Duodenal mucosa (tissue), 2 donors: ENCODE data around the gene SLC35B4.

Experiments
- H3K27ac ChIP-seq: one replicate; pipeline ENCODE4 v1.7.0; 2013; ENCODE audit warnings: low read depth, low read length
- H3K27me3 ChIP-seq, 2 donors: one replicate each; pipeline ENCODE4 v1.7.0; 2013; ENCODE audit warnings: low read length in 2 of 2, control low read depth in 1 of 2; ENCODE audit not compliant: insufficient read depth in 2 of 2, control insufficient read depth in 1 of 2
- H3K36me3 ChIP-seq, 2 donors: one replicate each; pipeline ENCODE4 v1.7.0; 2013; ENCODE audit warnings: low read length in 2 of 2, control low read depth in 1 of 2; ENCODE audit not compliant: insufficient read depth in 2 of 2, control insufficient read depth in 1 of 2
- H3K4me1 ChIP-seq, 2 donors: one replicate each; pipeline ENCODE4 v1.7.0; 2013; ENCODE audit warnings: low read length in 2 of 2, control low read depth in 1 of 2; ENCODE audit not compliant: insufficient read depth in 2 of 2, control insufficient read depth in 1 of 2
- H3K4me3 ChIP-seq, 2 donors: one replicate each; pipeline ENCODE4 v1.7.0; 2013; ENCODE audit warnings: low read length in 2 of 2, low read depth in 1 of 2
- H3K9ac ChIP-seq, 2 donors: one replicate each; pipeline ENCODE4 v1.7.0; 2013; ENCODE audit warnings: low read length in 2 of 2, low read depth in 1 of 2
- H3K9me3 ChIP-seq, 2 donors: one replicate each; pipeline ENCODE4 v1.7.0; 2013; ENCODE audit warnings: low read length in 2 of 2, control low read depth in 1 of 2; ENCODE audit not compliant: control insufficient read depth in 1 of 2

SLC35B4 gene

DNA sequence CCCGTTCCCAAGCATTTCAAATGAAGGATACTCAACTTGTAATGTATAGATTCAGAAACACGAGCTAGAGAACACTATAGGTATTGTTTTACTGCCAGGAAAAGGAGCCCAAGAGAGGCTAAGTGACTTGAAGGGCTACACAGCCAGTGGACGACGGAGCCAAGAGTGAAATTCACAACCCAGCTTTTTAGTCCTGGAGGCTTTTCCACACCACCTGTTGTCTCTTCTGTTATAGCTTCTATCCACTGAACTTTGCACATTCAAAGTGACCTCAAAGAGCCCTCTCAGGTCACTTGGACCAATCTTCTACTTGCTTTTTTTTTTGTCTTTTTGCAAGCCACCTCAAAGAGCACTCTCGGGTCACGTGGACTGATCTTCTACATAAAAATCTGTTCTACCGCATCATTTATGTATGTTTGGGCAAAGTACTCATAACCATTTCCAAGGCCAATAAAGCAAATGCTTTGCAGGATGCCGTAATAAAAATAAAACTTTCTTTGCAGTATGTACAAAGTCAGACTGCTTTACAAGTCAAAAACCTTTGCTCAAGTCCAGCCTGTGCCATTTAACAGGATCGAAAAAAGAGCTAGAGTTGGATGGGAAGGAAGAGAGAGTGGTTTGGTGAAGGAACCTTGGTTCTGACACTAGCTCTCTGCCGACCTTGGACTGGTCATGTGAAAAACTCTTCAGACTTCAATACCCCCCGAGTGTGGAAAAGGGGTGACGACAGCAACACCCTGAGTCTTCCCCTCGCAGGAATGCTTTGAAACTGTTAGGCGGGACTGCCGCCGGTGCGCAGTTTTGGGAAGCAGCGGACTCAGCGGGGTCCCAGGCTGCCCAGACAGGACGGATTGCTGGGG, 821 bp downstream of the SLC35B4 start:
- Histone ChIP-seq H3K4me3 (peak overlapping the region; percentile 82 to 92), H3K27me3 (no peaks in the 10 kb centered on the region), H3K4me1 (peaks cover 13 to 14% of the 10 kb centered on the region in 2 donors), H3K36me3 (no peaks in the 10 kb centered on the region), H3K27ac (peak overlapping the region; percentile 53), H3K9me3 (no peaks in the 10 kb centered on the region), H3K9ac (peak overlapping the region; percentile 81 to 86)

DNA sequence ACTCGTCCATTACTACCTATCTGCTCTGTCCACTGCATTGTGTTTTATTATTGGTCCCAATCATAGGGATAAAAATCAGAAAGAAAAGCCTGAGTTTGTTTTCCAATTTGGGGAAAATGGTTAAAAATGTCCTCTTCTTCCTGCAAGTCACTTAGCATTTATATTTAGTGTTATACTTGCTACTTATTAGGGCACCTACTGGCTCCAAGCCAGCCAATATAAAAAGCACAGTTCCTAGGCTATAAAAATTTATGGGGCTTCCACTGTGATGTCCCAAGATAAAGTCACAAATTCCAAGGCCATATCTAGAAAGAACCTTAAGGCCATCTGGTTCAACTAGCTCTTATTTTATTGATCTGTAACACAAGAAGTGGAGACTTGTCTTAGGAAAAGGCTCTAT, 3.2 kb downstream of the SLC35B4 start:
- H3K27me3 ChIP-seq, result no peaks in the 10 kb centered on the region
- no peak overlapping the region for H3K27ac ChIP-seq
- H3K36me3 ChIP-seq, result peaks cover 0 to 3% of the 10 kb centered on the region in 2 donors
- H3K4me3 ChIP-seq, result no peak overlapping the region
- peaks cover 13 to 14% of the 10 kb centered on the region in 2 donors for H3K4me1 ChIP-seq
- H3K9me3 ChIP-seq, result no peaks in the 10 kb centered on the region
- H3K9ac ChIP-seq, result no peak overlapping the region

DNA sequence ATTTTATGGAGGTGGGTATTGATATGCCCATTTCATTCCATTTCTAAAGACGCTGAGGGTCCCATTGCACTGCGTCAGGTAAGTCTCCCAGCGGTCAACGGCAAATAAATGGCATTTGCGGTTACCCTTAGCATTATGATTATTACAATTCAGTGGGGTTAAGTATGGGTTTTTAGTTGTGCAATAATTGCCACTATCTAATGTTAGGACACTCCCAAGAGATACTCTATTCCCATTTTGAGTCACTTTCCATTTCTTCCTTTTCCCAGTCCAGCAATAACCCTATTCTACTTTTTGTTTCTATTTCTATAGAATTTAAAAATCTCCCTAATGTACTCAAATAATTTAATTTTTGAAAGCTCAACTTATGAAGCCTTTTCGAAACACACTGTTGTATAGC, 4.0 kb downstream of the SLC35B4 start:
- Histone ChIP-seq H3K36me3 (peaks cover 0 to 6% of the 10 kb centered on the region in 2 donors), H3K27ac (no peak overlapping the region), H3K27me3 (no peaks in the 10 kb centered on the region), H3K9me3 (no peaks in the 10 kb centered on the region), H3K9ac (no peak overlapping the region), H3K4me1 (peaks cover 13 to 14% of the 10 kb centered on the region in 2 donors), H3K4me3 (no peak overlapping the region)

DNA sequence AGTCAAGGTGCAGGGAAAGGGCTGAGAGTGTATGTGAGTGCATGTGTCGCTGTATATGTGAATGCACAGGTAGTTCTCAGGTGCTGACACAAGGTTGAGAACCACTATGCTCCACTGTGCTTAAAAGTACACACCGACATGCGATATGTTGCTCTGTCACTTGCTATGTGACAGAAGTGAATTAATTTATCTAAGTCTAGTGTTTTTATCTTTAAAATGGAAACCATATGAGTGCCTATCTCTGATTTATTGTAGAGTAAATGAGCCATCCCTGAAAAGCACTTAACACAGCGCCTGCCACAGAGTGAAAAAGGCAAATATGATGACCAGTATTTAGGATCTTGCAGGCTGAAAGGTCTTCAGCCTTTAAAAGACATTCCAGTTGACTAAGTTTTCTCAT, 4.9 kb downstream of the SLC35B4 start:
- Histone ChIP-seq H3K9ac (no peak overlapping the region), H3K4me1 (peaks cover 7 to 9% of the 10 kb centered on the region in 2 donors), H3K27me3 (no peaks in the 10 kb centered on the region), H3K4me3 (no peak overlapping the region), H3K27ac (no peak overlapping the region), H3K9me3 (no peaks in the 10 kb centered on the region), H3K36me3 (peaks cover 3 to 8% of the 10 kb centered on the region in 2 donors)

DNA sequence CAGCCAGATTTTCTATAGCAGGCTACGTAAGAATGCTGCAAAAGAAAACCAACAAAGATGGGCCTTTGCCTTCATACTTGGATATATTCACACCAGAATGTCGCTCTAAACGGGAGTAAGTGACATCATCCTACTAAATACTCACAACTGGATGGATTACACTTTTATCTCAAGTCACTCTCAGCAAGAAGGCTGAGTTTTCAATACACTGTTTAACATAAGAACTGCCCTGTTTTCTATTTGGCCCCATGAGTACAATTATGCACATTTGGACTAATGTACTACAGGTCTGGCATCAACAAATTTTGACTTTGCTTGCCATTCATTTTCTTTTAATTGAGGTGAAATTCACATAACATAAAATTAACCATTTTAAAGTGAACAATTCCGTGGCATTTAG, 8.2 kb downstream of the SLC35B4 start:
- no peaks in the 10 kb centered on the region for H3K27me3 ChIP-seq
- H3K4me3 ChIP-seq, result no peak overlapping the region
- H3K9ac ChIP-seq, result no peak overlapping the region
- no peaks in the 10 kb centered on the region for H3K4me1 ChIP-seq
- no peak overlapping the region for H3K27ac ChIP-seq
- H3K36me3 ChIP-seq, result peaks cover 3 to 27% of the 10 kb centered on the region in 2 donors
- H3K9me3 ChIP-seq, result no peaks in the 10 kb centered on the region

DNA sequence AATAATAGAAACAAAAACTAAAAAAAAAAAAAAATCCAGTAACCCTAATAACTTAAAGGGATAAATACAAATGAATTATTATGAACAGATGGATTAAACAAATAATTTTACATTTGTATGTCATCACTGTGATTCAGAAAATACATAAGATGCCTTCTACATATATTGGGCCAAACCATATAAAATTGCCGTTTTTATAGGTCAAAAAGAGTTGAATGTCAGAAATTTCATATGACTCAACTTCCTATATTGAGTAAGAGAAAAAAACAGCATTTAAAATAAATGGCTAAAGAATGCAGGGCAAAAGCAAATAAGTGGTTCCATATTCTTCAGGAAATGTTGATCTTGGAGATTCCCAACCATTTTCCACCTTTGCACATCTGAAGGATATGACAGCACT, 9.4 kb downstream of the SLC35B4 start:
- Histone ChIP-seq H3K27me3 (no peaks in the 10 kb centered on the region), H3K4me3 (no peak overlapping the region), H3K27ac (no peak overlapping the region), H3K36me3 (peaks cover 3 to 30% of the 10 kb centered on the region in 2 donors), H3K9me3 (no peaks in the 10 kb centered on the region), H3K9ac (no peak overlapping the region), H3K4me1 (no peaks in the 10 kb centered on the region)

DNA sequence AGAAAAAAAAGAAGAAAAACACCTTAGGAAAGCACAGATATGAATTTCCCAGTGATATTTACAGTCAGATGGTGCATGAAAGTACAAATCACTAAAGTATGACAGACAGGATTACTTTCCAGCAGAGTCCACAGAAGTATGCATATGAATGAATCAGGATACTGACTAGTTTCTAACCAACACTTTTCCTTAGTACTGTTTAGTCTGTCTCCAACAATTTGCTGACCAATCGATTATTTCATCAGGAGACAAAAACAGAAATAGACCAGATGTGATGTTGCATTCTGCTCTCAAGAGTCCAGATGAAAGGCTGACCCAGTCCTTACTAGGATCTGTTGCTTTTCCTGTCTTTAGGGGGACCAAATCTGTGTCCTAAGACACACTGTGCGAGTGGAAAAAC, 14.6 kb downstream of the SLC35B4 start:
- no peak overlapping the region for H3K9ac ChIP-seq
- H3K9me3 ChIP-seq, result no peaks in the 10 kb centered on the region
- H3K36me3 ChIP-seq, result peaks cover 17 to 44% of the 10 kb centered on the region in 2 donors
- H3K4me3 ChIP-seq, result no peak overlapping the region
- H3K27me3 ChIP-seq, result no peaks in the 10 kb centered on the region
- peaks cover 0 to 11% of the 10 kb centered on the region in 2 donors for H3K4me1 ChIP-seq
- H3K27ac ChIP-seq, result no peak overlapping the region

DNA sequence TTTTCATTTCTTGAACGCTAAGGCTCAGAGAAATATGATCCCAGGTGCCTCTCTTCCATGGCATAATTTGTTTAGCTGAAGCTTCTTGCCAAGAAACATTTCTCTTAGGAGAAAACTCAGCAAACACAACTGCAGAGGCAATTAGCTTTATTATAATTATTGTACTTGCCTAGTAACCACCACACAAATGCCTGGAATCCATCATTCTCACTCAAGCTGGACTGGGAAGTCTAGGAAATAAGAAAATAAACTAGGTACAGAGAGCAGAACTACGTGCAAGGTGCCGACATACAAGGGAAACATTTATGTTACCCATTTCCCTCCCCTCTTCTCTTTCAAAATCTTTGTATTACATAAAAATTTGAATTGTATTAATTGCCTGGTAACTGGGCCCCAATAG, 15.1 kb downstream of the SLC35B4 start:
- no peaks in the 10 kb centered on the region for H3K9me3 ChIP-seq
- H3K9ac ChIP-seq, result no peak overlapping the region
- H3K36me3 ChIP-seq, result peaks cover 17 to 43% of the 10 kb centered on the region in 2 donors
- no peaks in the 10 kb centered on the region for H3K27me3 ChIP-seq
- peaks cover 0 to 11% of the 10 kb centered on the region in 2 donors for H3K4me1 ChIP-seq
- H3K27ac ChIP-seq, result no peak overlapping the region
- no peak overlapping the region for H3K4me3 ChIP-seq

DNA sequence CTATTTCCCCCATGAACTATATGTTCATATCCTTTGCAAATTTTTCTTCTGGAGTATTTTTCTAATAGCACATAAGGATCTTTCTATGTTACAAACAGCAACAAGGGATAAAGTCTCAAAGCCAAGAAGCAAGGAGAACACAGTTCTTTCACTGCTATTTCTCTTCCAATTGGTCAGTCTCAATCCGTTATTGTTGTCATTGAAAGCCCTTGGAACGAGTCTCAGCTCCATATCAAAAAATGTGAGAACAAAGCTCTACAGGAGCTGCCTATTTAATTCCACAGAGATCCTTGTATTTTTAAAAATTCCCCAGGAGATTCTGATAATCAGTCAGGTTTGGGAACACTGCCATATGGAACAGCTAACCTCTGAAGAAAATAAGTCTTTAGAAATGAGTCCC, 15.7 kb downstream of the SLC35B4 start:
- H3K27ac ChIP-seq, result no peak overlapping the region
- peaks cover 22 to 44% of the 10 kb centered on the region in 2 donors for H3K36me3 ChIP-seq
- H3K4me1 ChIP-seq, result peaks cover 0 to 11% of the 10 kb centered on the region in 2 donors
- no peak overlapping the region for H3K4me3 ChIP-seq
- H3K9ac ChIP-seq, result no peak overlapping the region
- H3K9me3 ChIP-seq, result no peaks in the 10 kb centered on the region
- H3K27me3 ChIP-seq, result no peaks in the 10 kb centered on the region

DNA sequence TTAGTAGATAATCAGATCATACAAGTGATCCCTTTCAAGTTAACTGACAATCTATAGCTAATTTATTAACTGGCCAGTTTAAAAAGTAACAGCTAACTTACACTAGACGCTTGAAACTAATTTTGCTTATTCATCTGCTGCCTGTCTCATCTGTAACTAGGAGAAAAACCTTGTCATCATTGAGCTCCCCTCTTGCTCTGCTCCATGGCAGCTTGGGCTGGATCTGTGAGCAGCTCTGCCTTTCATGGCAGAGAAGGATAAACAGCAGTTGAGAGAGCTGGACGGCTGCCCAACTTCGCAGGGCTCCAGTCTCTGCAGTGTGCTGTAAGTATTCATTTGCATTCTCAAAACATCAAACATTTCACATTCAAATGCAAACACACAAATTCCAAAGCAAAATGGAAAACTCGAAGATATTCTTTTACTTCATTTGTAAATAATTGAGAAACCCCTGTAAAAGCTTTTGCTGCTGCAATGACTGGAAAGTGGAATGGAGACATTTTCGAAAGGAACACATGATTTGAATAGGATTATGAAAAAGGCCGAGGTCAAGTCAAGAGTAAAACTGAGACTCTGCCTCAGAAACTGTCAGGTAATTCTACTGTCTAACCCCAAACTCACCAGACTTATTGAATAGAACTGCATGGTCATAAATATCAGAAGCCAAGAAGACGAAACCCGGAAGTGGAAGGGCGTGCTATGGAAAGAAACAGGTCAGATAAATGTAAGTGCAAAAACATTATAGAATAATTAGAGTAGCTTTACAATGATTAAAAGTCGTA, 17.6 kb downstream of the SLC35B4 start:
- H3K36me3 ChIP-seq, result peaks cover 22 to 51% of the 10 kb centered on the region in 2 donors
- H3K4me3 ChIP-seq, result peak overlapping the region in 1 of 2 donors; percentile 13
- H3K4me1 ChIP-seq, result peaks cover 0 to 11% of the 10 kb centered on the region in 2 donors
- no peaks in the 10 kb centered on the region for H3K9me3 ChIP-seq
- no peak overlapping the region for H3K9ac ChIP-seq
- no peak overlapping the region for H3K27ac ChIP-seq
- H3K27me3 ChIP-seq, result no peaks in the 10 kb centered on the region
